AML-193 (cell line): ENCODE measurements around the gene TKT.

Experiments
- DNase-seq, 2 experiments: peaks; one replicate each; lab custom pipeline; 2025; lab: John Stamatoyannopoulos, UW

TKT gene

DNA sequence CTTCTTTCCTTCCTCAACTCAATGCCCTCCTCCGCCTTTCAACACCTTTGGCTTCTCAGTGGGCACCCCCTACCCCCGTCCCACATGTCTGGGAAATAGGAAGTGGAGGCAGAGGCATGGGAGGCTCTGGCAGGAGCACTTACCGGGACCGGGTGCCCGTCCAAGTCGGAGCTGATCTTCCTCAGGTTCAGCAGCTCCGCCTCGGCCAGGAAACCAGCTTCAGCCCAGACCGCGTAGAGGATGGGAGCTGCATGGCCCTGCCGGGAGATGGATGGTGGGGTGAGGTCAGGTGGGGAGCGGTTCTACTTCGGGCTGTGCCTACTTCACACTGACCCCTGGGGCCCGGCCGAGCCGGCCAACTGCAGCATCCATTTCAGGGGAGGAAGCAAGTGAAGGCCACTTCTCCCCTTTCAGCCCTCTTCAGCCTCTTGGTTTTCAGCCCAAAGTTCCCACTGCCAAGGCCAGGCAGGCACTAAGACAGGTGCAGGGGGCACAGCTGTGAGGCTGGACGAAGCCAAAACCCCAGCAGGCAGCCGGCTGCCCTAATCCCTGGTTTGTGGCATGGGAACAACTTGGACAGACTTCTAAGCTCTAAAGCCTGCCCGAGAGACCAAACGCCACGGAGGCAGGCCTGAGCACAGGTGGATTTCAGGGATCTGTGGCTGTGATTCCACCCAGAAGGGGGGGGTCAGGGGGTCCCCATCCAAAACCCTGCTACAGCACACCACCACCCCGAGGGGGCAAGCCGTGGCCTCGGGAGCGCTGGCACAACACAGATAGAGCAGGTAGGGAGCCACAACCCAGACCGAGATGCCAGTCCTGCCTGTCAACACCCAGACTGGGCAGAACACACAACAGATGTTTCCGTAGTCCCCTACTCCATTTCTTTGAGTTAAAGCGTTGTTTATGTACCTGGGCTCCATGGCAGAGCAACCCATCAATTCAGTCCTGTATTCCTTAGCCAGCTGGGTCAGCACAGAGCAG is 14.5 kb downstream of the TKT start:
- DNase-seq = no peak

GRCh38 chr3:53239800-53240199 is 16.0 kb downstream of the TKT start:
- no peak for DNase-seq

GRCh38 chr3:53238886-53239285 is 16.9 kb downstream of the TKT start:
- no peak for DNase-seq

- DNase-seq = no peak
Measured at GRCh38 chr3:53238051-53238850, 17.6 kb downstream of the TKT start.

DNA sequence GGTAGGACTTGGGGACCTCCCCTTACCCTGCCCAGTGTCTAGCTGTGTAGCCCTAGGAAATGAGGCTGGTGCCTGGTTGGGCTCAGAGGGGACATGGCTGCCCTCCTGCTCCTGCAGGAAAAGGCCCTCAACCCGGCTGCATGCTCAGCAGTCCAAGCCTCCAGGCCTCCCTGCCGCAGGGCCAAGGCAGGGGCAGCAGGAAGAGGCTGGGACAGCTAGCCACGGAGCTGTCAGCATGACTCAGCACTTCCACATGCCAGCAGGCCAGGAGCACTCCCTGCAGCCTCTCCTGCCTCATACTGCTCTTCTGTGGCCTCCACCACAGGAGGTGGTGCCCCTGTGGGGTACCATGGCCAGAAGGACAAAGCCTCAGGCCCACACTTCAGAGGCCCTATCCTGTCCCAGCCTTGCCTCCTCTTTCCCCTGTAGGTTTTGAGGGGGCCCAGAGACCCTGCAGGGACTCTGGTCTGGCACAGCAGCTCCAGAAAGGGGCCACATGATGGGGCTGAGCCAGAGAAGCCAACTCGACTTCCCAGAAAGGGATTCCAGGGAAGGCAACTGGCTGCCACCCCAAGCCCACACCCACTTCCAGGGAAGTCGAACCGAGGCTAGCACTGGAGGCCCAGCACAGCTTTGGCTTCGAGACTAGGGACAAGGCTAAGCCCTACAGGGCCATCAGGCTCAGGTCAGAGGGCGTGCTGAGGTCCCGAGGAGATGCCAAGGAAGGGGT is 19.5 kb downstream of the TKT start:
- DNase-seq = peak; percentile 78 to 79

DNA sequence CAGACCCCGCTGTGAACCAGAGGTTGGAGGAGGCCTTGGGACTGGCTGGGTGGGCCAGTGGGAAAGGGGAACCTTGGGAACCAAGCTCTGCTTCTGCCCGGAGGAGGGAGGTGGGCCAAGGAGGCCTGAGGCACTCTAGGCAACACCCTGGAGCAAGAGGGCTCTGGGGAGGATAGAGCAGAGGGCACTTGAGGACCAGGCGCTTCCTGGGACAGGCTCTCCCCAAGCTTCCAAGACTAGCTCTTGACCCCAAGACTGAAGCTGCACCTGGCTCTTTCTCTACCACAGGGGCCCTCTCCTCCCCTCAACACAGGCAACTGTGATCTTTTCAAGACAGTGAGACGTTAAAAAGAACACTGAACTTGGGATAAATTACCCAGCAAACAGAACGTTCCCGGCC is 20.3 kb downstream of the TKT start:
- no peak for DNase-seq

DNA sequence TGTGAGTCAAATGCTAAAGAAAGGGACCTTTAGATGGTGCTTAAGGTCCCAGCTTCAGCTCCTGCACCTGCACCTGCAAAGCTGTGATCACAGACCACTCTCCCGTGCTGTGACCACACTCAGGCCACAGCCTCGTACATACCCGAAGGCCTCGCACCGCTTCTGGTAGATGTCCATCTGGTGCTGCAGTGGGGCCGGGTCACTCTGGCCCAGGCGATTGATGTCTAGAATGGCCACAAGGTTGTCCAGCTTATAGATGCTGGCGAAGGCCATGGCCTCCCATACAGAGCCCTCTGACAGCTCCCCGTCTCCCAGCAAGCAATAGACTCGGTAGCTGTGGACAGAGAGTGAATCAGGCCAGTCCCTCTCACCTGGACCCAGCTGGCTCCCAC is 21.0 kb downstream of the TKT start:
- DNase-seq = no peak

DNA sequence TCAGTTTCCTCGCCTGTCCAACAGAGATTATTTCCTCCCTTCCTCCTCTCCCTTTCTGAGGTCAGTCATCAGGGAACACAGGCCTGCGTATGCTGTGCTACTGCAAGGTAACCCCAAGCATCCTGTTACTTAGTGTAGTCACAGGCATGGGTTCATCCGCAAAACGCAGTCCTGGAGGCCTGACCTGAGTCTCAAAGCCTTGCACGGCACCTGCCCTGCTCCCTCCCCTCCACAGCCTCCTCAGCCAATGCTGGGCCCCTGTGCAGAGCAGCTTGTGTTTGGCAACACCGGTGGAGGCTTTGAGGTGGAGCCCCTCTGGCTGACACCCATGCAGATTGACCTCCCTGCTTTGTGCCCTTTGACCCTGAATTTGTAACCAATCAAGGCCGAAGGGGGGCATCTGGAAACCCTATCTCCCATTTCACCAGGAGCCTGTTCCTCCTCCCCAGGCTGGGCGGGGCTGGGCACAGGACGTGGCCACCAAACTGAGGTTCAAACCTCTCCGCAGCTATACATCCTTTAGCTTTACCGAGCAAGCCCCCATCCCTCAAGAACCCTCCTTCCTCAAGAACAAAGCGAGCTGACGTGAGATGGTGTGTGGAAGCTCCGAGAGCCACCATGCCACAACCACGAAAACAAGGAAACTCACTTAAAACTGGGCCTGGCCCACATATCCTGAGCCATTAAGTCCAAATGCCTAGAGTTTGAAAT is 21.5 kb downstream of the TKT start:
- DNase-seq = no peak

DNA sequence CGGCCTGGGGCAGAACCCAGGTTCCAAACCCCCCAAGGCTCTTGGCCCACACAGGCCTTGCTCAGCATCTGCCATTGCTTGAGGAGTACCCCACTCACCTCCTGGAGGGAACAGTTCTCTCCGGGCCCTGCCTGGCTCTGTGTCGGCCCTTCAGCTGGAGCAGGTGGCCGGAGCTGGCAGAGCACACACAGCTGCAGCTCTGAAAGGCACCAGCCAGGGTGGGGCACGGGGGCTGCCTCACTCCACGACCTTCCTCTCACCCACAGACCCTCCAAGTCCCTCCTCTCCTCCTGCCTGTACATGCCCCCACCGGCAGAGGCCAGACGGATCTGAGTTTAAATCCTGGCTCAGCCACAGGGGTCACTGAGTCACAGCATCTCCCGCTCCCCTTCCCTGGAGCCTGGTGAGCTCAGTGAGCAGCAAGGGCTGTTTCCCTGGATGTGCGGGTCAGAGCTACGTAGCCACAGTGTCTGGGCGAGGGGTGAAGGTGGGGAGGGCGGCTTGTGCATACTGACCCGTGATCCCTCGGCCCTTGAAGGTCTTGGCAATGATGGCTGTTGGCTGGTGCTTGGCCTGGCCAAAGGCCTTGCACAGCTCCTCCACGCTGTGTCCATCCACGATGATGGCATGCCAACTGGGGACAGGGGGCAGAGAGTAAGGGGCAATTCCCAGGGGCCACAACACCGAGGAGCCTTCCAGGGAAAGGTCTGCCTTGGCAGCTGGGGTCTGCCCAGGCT is 23.0 kb downstream of the TKT start:
- no peak for DNase-seq

- DNase-seq = no peak
Measured at GRCh38 chr3:53231532-53232511, 24.0 kb downstream of the TKT start.

DNA sequence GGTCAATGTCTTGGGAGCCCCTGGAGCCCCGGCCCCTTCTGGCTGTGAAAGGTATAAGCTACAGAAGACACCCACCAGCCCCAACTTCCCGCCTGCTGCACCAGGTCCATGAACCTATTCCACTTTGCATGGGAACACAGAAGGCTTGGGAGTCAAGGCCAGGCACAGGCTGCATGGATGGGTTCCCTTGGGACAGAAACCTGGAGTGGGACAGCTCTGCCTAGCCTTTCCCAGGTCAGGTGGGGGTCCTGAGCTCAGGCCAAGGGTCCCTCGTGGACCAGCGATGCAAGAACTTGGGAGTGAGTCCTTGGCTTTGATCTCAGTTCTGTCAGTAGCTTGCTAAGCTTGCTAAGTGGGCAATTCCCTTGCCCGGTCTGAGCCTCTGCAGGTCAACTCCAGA is 25.0 kb downstream of the TKT start:
- DNase-seq = no peak

- no peak for DNase-seq
Measured at GRCh38 chr3:53230041-53230621, 25.7 kb downstream of the TKT start.

- DNase-seq = no peak
Measured at GRCh38 chr3:53229606-53230005, 26.2 kb downstream of the TKT start.

DNA sequence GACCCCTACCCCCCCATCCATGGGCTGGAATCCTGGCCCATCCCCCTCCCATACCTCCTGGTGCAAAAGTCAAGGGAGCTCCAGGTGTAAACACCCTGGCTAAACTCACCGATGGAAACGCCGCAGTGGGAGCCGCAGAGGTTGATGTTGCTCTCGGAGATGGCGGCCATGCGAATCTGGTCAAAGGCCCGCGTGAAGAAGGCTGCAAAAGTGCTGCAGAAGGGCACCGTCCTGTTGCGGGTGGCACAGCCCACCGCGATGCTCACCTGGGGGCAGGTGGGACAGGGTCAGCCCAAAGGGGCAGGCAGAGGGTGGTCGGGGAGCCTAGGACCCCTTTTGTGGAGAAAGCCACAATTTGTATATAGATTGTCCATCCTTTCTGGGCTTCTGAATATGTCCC is 26.7 kb downstream of the TKT start:
- DNase-seq = no peak

GRCh38 chr3:53227993-53228885 is 27.6 kb downstream of the TKT start:
- no peak for DNase-seq

DNA sequence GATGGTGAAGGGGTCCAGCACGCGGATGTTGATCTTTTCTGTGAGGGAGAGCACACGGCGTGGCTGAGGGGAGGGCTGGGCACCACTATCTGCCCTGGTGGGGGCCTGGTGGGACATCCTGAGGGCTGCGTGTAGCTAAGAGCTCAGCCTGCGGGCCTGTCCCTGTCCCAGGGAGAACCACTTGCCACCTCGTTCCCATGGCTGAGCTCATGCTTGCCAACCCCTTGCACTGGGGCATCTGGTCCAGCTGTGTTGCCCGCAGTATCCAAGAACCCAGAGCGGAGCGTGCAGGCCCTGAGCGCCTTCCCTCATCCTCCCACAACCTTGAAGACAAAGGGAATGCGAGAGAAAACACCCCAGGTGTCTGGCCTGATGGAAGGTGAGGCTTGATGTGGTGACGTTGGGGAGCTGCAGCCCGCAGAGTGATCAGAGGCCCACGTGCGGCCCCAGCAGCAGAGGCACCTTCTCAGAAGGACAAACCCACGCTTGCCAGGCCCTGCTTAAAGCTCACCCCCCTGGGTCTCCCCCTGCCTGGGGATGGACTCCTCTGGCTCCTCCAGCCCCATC is 28.9 kb downstream of the TKT start:
- no peak for DNase-seq

GRCh38 chr3:53226142-53226840 is 29.5 kb downstream of the TKT start:
- DNase-seq = no peak
